ENCODE results near the gene CHML.

GRCh38 chr1:241637046-241637590 lies 3.1 kb downstream of the CHML start:
- TF ChIP-seq CTCF (IDR thresholded peaks at IDR 0.05; ENCODE audit: low read length) (no peak), EZH2 (IDR thresholded peaks at IDR 0.05; ENCODE audit: borderline replicate concordance, low read length) (no peak)
